Fibroblast of skin of right quadriceps (primary cell): ENCODE measurements around the gene ATPAF1.
A peak's percentile ranks its signal among the peaks of the same experiment; 100 is the strongest.

Source experiments
- DNase-seq: peaks from one replicate; pipeline ENCODE4 v3.0.0-alpha.2; 2013

The ATPAF1 gene

GRCh38 chr1:46646844-46647243 lies 21.3 kb downstream of the ATPAF1 start:
- peak; percentile 28 for DNase-seq

GRCh38 chr1:46646331-46646730 lies 21.8 kb downstream of the ATPAF1 start:
- no peak for DNase-seq

- no peak for DNase-seq
Observed at GRCh38 chr1:46645815-46646214, 22.3 kb downstream of the ATPAF1 start.

GRCh38 chr1:46643368-46643775 lies 24.8 kb downstream of the ATPAF1 start:
- peak; percentile 92 for DNase-seq

- no peak for DNase-seq
Observed at GRCh38 chr1:46642115-46642680, 26.0 kb downstream of the ATPAF1 start.

GRCh38 chr1:46639547-46639946 lies 28.6 kb downstream of the ATPAF1 start:
- DNase-seq = no peak

GRCh38 chr1:46638921-46639320 lies 29.2 kb downstream of the ATPAF1 start:
- DNase-seq = no peak

GRCh38 chr1:46637444-46638083 lies 30.6 kb downstream of the ATPAF1 start:
- DNase-seq = no peak

GRCh38 chr1:46635205-46635604 lies 33.0 kb downstream of the ATPAF1 start:
- DNase-seq = no peak

GRCh38 chr1:46630719-46631118 lies 37.4 kb downstream of the ATPAF1 start:
- no peak for DNase-seq

GRCh38 chr1:46623743-46624644 lies 44.2 kb downstream of the ATPAF1 start:
- no peak for DNase-seq

- DNase-seq = peak; percentile 25
Observed at GRCh38 chr1:46622344-46622743, 45.8 kb downstream of the ATPAF1 start.

- no peak for DNase-seq
Observed at GRCh38 chr1:46621930-46622329, 46.2 kb downstream of the ATPAF1 start.

- no peak for DNase-seq
Observed at GRCh38 chr1:46619656-46620258, 48.4 kb downstream of the ATPAF1 start.

- DNase-seq = no peak
Observed at GRCh38 chr1:46618754-46619415, 49.3 kb downstream of the ATPAF1 start.

- DNase-seq = no peak
Observed at GRCh38 chr1:46617833-46618232, 50.3 kb downstream of the ATPAF1 start.

- no peak for DNase-seq
Observed at GRCh38 chr1:46617108-46617800, 50.9 kb downstream of the ATPAF1 start.

GRCh38 chr1:46616277-46617107 lies 51.7 kb downstream of the ATPAF1 start, which contains the start of gene MOB3C:
MOB3C (minus strand) TSS chr1:46616811; CDS start chr1:46613321, 3,490 bp downstream.
- peak; percentile 67 for DNase-seq

- no peak for DNase-seq
Observed at GRCh38 chr1:46615735-46616134, 52.4 kb downstream of the ATPAF1 start.

GRCh38 chr1:46615088-46615487 lies 53.1 kb downstream of the ATPAF1 start:
- DNase-seq = no peak

GRCh38 chr1:46614604-46614984 lies 53.6 kb downstream of the ATPAF1 start:
- DNase-seq = no peak
